MCF 10A (cell line): ENCODE results near the gene IGFBPL1. TPM values are rescaled to one million over a fixed set of nuclear protein-coding genes. Genes with fewer than 3 reads are reported as not detected.

ENCODE experiments used
- BruUV-seq: library from RNA; stranded (reverse); fragments of 400-500 nt; replicated peaks from 2 replicates; lab custom pipeline; 2021; lab: Mats Ljungman, UMichigan
- CTCF ChIA-PET: fragments of 300-600 bp; sonication (Branson Sonifier 250); formaldehyde crosslinking; extraction: SDS; loops from one replicate; lab custom pipeline; 2021; ENCODE audit warnings: antibody characterized with exemption, inconsistent platforms; lab: Yijun Ruan, JAX
- POLR2A ChIA-PET: fragments of 300-600, 350-650 bp; sonication (Branson Sonifier 250); formaldehyde crosslinking; extraction: SDS; loops from one replicate; lab custom pipeline; 2020; ENCODE audit warnings: antibody characterized with exemption, inconsistent platforms; lab: Yijun Ruan, JAX
- DNase-seq: peaks from one replicate; pipeline ENCODE4 v3.0.0-alpha.2; 2018; ENCODE audit not compliant: unreplicated experiment
- H3K27ac Mint-ChIP-seq: one replicate; pipeline ENCODE4 v1.8.0; 2022; ENCODE audit warnings: mild to moderate bottlenecking, low read depth, mixed read lengths; ENCODE audit not compliant: unreplicated experiment
- H3K27me3 Mint-ChIP-seq: one replicate; pipeline ENCODE4 v1.8.0; 2022; ENCODE audit warnings: mixed read lengths; ENCODE audit not compliant: insufficient read depth, unreplicated experiment
- H3K36me3 Mint-ChIP-seq: one replicate; pipeline ENCODE4 v1.8.0; 2022; ENCODE audit warnings: mild to moderate bottlenecking, moderate library complexity, mixed read lengths; ENCODE audit not compliant: insufficient read depth, unreplicated experiment
- H3K4me1 Mint-ChIP-seq: one replicate; pipeline ENCODE4 v1.8.0; 2022; ENCODE audit warnings: mixed read lengths; ENCODE audit not compliant: insufficient read depth, unreplicated experiment
- H3K4me3 Mint-ChIP-seq: one replicate; pipeline ENCODE4 v1.8.0; 2022; ENCODE audit warnings: mild to moderate bottlenecking, moderate library complexity, mixed read lengths; ENCODE audit not compliant: unreplicated experiment
- H3K9me3 Mint-ChIP-seq: one replicate; pipeline ENCODE4 v1.8.0; 2022; ENCODE audit warnings: mixed read lengths; ENCODE audit not compliant: unreplicated experiment
- CTCF ChIP-seq: fragments of 200-600 bp; IDR thresholded peaks from one replicate; pipeline ENCODE4 v1.8.0; 2022; ENCODE audit warnings: antibody characterized with exemption, mild to moderate bottlenecking; ENCODE audit not compliant: unreplicated experiment
- intact Hi-C: fragments of 100-400 bp; cut with micrococcal nuclease; formaldehyde crosslinking; loops from 2 replicates; pipeline ENCODE4 v1.14.1; 2022
- total RNA-seq: library from RNA; stranded (reverse); gene quantifications from 2 replicates; pipeline ENCODE4 v1.2.3, GENCODE V29; 2022

Gene IGFBPL1
- total RNA-seq, 1 experiment from 2014 or later, result not detected

- CTCF ChIA-PET, result interaction anchor here (0.5 to 4.3 kb wide), 4 partner anchors 16 to 887 kb away, joined by 3 to 37 read pairs (median 5); no protein-coding TSS in a partner anchor
- no TSS peak for BruUV-seq
These were observed 11.3 kb upstream of the IGFBPL1 start for GRCh38 chr9:38435521-38435920.

GRCh38 chr9:38434853-38435252 is 10.6 kb upstream of the IGFBPL1 start:
- TF ChIP-seq CTCF, result no peak
- H3K27me3 Mint-ChIP-seq, result no peaks in the 10 kb centered on the region
- ChIA-PET CTCF (interaction anchor here (0.8 to 4.3 kb wide), 6 partner anchors 15 to 523 kb away, joined by 3 to 37 read pairs (median 4); no protein-coding TSS in a partner anchor), POLR2A (interaction anchor here (0.6 kb wide), 1 partner anchor 12 kb away, joined by 3 read pairs; no protein-coding TSS in a partner anchor)
- no peak overlapping the region for H3K27ac Mint-ChIP-seq
- intact Hi-C loops, result no loop called here
- no peaks in the 10 kb centered on the region for H3K4me1 Mint-ChIP-seq
- BruUV-seq, result no TSS peak
- H3K9me3 Mint-ChIP-seq, result no peaks in the 10 kb centered on the region
- no peaks in the 10 kb centered on the region for H3K36me3 Mint-ChIP-seq
- H3K4me3 Mint-ChIP-seq, result no peak overlapping the region
- no peak for DNase-seq

More at GRCh38 chr9:38435521-38435920, 11.3 kb upstream of the IGFBPL1 start:
- intact Hi-C loops, result no loop called here
- H3K36me3 Mint-ChIP-seq, result no peaks in the 10 kb centered on the region
- H3K9me3 Mint-ChIP-seq, result no peaks in the 10 kb centered on the region
- POLR2A ChIA-PET, result interaction anchor here (0.5 kb wide), 1 partner anchor 8 kb away, joined by 3 read pairs; no protein-coding TSS in a partner anchor
- no peak for TF ChIP-seq CTCF
- H3K4me1 Mint-ChIP-seq, result no peaks in the 10 kb centered on the region
- no peak overlapping the region for H3K27ac Mint-ChIP-seq
- H3K27me3 Mint-ChIP-seq, result no peaks in the 10 kb centered on the region
- DNase-seq, result no peak
- H3K4me3 Mint-ChIP-seq, result no peak overlapping the region

GRCh38 chr9:38434365-38434764 is 10.1 kb upstream of the IGFBPL1 start:
- TF ChIP-seq CTCF, result no peak
- H3K4me1 Mint-ChIP-seq, result no peaks in the 10 kb centered on the region
- ChIA-PET CTCF (interaction anchor here (0.8 to 4.3 kb wide), 7 partner anchors 15 to 523 kb away, joined by 3 to 37 read pairs (median 3); no protein-coding TSS in a partner anchor), POLR2A (interaction anchor here (0.6 kb wide), 1 partner anchor 13 kb away, joined by 3 read pairs; no protein-coding TSS in a partner anchor)
- peak overlapping the region; percentile 6 for H3K27ac Mint-ChIP-seq
- no peak for DNase-seq
- no peaks in the 10 kb centered on the region for H3K27me3 Mint-ChIP-seq
- no peak overlapping the region for H3K4me3 Mint-ChIP-seq
- H3K9me3 Mint-ChIP-seq, result no peaks in the 10 kb centered on the region
- no TSS peak for BruUV-seq
- H3K36me3 Mint-ChIP-seq, result no peaks in the 10 kb centered on the region
- intact Hi-C loops, result no loop called here

- H3K4me1 Mint-ChIP-seq, result no peaks in the 10 kb centered on the region
- peaks cover 5% of the 10 kb centered on the region for H3K27me3 Mint-ChIP-seq
- no TSS peak for BruUV-seq
- ChIA-PET POLR2A (interaction anchor here (1.2 kb wide), 1 partner anchor 26 kb away, joined by 3 read pairs; no protein-coding TSS in a partner anchor), CTCF (interaction anchor here (0.5 to 4.3 kb wide), 22 partner anchors 8 to 859 kb away, joined by 3 to 37 read pairs (median 3); no protein-coding TSS in a partner anchor)
- H3K27ac Mint-ChIP-seq, result no peak overlapping the region
- intact Hi-C loops, result loop anchor here (2.0 kb wide), 2 partner anchors 62 to 520 kb away; no protein-coding TSS in a partner anchor
- peak; percentile 43 for TF ChIP-seq CTCF
- peak; percentile 49 for DNase-seq
- no peaks in the 10 kb centered on the region for H3K36me3 Mint-ChIP-seq
- H3K9me3 Mint-ChIP-seq, result no peaks in the 10 kb centered on the region
- H3K4me3 Mint-ChIP-seq, result no peak overlapping the region
These were observed 8.8 kb upstream of the IGFBPL1 start for GRCh38 chr9:38432922-38433510.
